A549 treated with RU486 at 1 μM for 4 hours (cell line): Measurements from ENCODE around the gene FAM83F. TPM values are rescaled to one million over a fixed set of nuclear protein-coding genes. Genes with fewer than 3 reads are reported as not detected.

Experiments used
- total RNA-seq: library from RNA; stranded (reverse); fragments of 200-300 nt; extraction: Qiagen RNA extraction; gene quantifications from 5 replicates; pipeline ENCODE4 v1.2.3, GENCODE V29; 2022; ENCODE audit warnings: low read depth

The FAM83F gene
- total RNA-seq = not detected in 5 replicates

GRCh38 chr22:39994566-39995392 lies at the start of gene FAM83F:
Gene FAM83F, plus strand, starts transcription at chr22:39994954. Its CDS starts 89 bp downstream, at chr22:39995043.

GRCh38 chr22:39959640-39960447 lies 34.9 kb upstream of the FAM83F start, which contains the start of gene TMA7B:
Gene TMA7B, plus strand, starts transcription at chr22:39960397. Its CDS starts 3,978 bp downstream, at chr22:39964375.

Other genes starting within 250 kb of the FAM83F start
- gene ENTHD1, start 101.2 kb upstream of the FAM83F start, total RNA-seq = not detected in 5 replicates
- gene GRAP2, start 93.9 kb upstream of the FAM83F start, total RNA-seq = not detected in 5 replicates
- not detected in 5 replicates for gene TMA7B, start 34.6 kb upstream of the FAM83F start, total RNA-seq
- gene TNRC6B, start 183.0 kb downstream of the FAM83F start, total RNA-seq = 4.1 to 5.2 TPM (median 4.8 TPM) in 5 replicates